T-helper 1 cell (primary cell): Measurements from ENCODE around the gene THPO.

Experiments used
- DNase-seq, 5 donors: peaks; one replicate each; pipeline ENCODE4 v3.0.0-alpha.2; 2012 to 2020

The THPO gene

GRCh38 chr3:184328516-184328915 lies 49.5 kb downstream of the THPO start:
- no peak for DNase-seq

GRCh38 chr3:184327171-184327570 lies 50.8 kb downstream of the THPO start:
- DNase-seq = no peak

GRCh38 chr3:184325715-184326369 lies 52.2 kb downstream of the THPO start:
- no peak for DNase-seq

- DNase-seq = no peak
Observed at GRCh38 chr3:184325269-184325668, 52.7 kb downstream of the THPO start.

GRCh38 chr3:184323696-184324095 lies 54.3 kb downstream of the THPO start:
- DNase-seq = no peak

- no peak for DNase-seq
Observed at GRCh38 chr3:184322731-184323487, 55.1 kb downstream of the THPO start.
